MM.1S (cell line): ENCODE data around the gene BSG.

Experiments
- DNase-seq: peaks from one replicate; pipeline ENCODE4 v3.0.0-alpha.2; 2015
- H2AFZ ChIP-seq: fragments of 300-600 bp; sonication (generic); 2 replicates; pipeline ENCODE4 v1.6.0; 2016; ENCODE audit warnings: antibody characterized with exemption, low read length
- H3F3A ChIP-seq: fragments of 300-600 bp; sonication (generic); 2 replicates; pipeline ENCODE4 v1.6.1; 2016; ENCODE audit warnings: mild to moderate bottlenecking, antibody characterized with exemption, low read length, moderate library complexity, mixed read lengths; ENCODE audit not compliant: insufficient read depth
- H3K27ac ChIP-seq: fragments of 300-600 bp; sonication (generic); 2 replicates; pipeline ENCODE4 v1.5.1; 2016; ENCODE audit warnings: mild to moderate bottlenecking, low read length
- H3K27me3 ChIP-seq: fragments of 300-600 bp; sonication (generic); replicated peaks from 2 replicates; pipeline ENCODE4 v1.6.0; 2016; ENCODE audit warnings: low read length; ENCODE audit not compliant: insufficient read depth
- H3K36me3 ChIP-seq: fragments of 300-600 bp; sonication (generic); replicated peaks from 2 replicates; pipeline ENCODE4 v1.6.1; 2016; ENCODE audit warnings: mild to moderate bottlenecking, low read length, mixed read lengths; ENCODE audit not compliant: insufficient read depth
- H3K4me1 ChIP-seq: fragments of 300-600 bp; sonication (generic); 2 replicates; pipeline ENCODE4 v1.6.1; 2016; ENCODE audit warnings: low read length, mixed read lengths
- H3K4me2 ChIP-seq: fragments of 300-600 bp; sonication (generic); 2 replicates; pipeline ENCODE4 v1.6.0; 2016; ENCODE audit warnings: low read depth, low read length
- H3K4me3 ChIP-seq: fragments of 300-600 bp; sonication (generic); 2 replicates; pipeline ENCODE4 v1.5.1; 2016; ENCODE audit warnings: low read length, mixed read lengths
- H3K79me2 ChIP-seq: fragments of 300-600 bp; sonication (generic); 2 replicates; pipeline ENCODE4 v1.6.1; 2016; ENCODE audit warnings: mixed run types, low read length, mixed read lengths
- H3K9ac ChIP-seq: fragments of 300-600 bp; sonication (generic); 2 replicates; pipeline ENCODE4 v1.6.1; 2016; ENCODE audit warnings: low read length, mixed read lengths
- H3K9me2 ChIP-seq: fragments of 300-600 bp; sonication (generic); replicated peaks from 2 replicates; pipeline ENCODE4 v1.6.1; 2016; ENCODE audit warnings: mild to moderate bottlenecking, low read length, mixed read lengths; ENCODE audit not compliant: insufficient read depth
- H3K9me3 ChIP-seq: fragments of 300-600 bp; sonication (generic); replicated peaks from 2 replicates; pipeline ENCODE4 v1.6.1; 2016; ENCODE audit warnings: mild to moderate bottlenecking, low read length, mixed read lengths; ENCODE audit not compliant: insufficient read depth
- H4K20me1 ChIP-seq: fragments of 300-600 bp; sonication (generic); 2 replicates; pipeline ENCODE4 v1.6.1; 2016; ENCODE audit warnings: mild to moderate bottlenecking, low read length, moderate library complexity, mixed read lengths; ENCODE audit not compliant: insufficient read depth
- CTCF ChIP-seq: fragments of 300-600 bp; sonication (generic); IDR thresholded peaks from 2 replicates; pipeline ENCODE4 v1.5.1; 2016; ENCODE audit warnings: antibody characterized with exemption, low read length, mixed read lengths
- EZH2 ChIP-seq: fragments of 300-600 bp; sonication (generic); optimal IDR thresholded peaks from 2 replicates; pipeline ENCODE3; 2017; ENCODE audit warnings: low read depth, mild to moderate bottlenecking, antibody characterized with exemption, low read length, mixed read lengths
- EZH2phosphoT487 ChIP-seq: fragments of 300-600 bp; sonication (generic); IDR thresholded peaks from 2 replicates; pipeline ENCODE4 v1.6.1; 2018; ENCODE audit warnings: antibody characterized with exemption, low read length

BSG gene

GRCh38 chr19:567296-567900 is 5.0 kb upstream of the BSG start:
- Histone ChIP-seq H3K9ac (no peak overlapping the region), H3F3A (peaks cover 14% of the 10 kb centered on the region), H3K4me1 (no peaks in the 10 kb centered on the region), H3K9me3 (no peaks in the 10 kb centered on the region), H3K4me3 (no peak overlapping the region), H3K4me2 (no peak overlapping the region), H3K27me3 (no peaks in the 10 kb centered on the region), H3K9me2 (no peaks in the 10 kb centered on the region), H4K20me1 (no peaks in the 10 kb centered on the region), H3K27ac (no peak overlapping the region), H3K36me3 (no peaks in the 10 kb centered on the region), H2AFZ (no peak overlapping the region), H3K79me2 (peaks cover under 1% of the 10 kb centered on the region)
- no peak for TF ChIP-seq EZH2
- no peak for TF ChIP-seq EZH2phosphoT487
- no peak for TF ChIP-seq CTCF
- DNase-seq = no peak

- no peak overlapping the region for H2AFZ ChIP-seq
- H3K4me2 ChIP-seq = no peak overlapping the region
- no peaks in the 10 kb centered on the region for H3K9me2 ChIP-seq
- H3K27ac ChIP-seq = no peak overlapping the region
- H3K27me3 ChIP-seq = no peaks in the 10 kb centered on the region
- H3K4me1 ChIP-seq = peaks cover 8% of the 10 kb centered on the region; the same call in 1 of the 2 replicates
- DNase-seq = no peak
- H4K20me1 ChIP-seq = peaks cover 8% of the 10 kb centered on the region
- no peak for TF ChIP-seq EZH2
- TF ChIP-seq EZH2phosphoT487 = no peak
- TF ChIP-seq CTCF = no peak
- H3K36me3 ChIP-seq = no peaks in the 10 kb centered on the region
- H3K79me2 ChIP-seq = peaks cover 29% of the 10 kb centered on the region
- no peak overlapping the region for H3K4me3 ChIP-seq
- H3F3A ChIP-seq = peaks cover 14% of the 10 kb centered on the region
- no peak overlapping the region for H3K9ac ChIP-seq
- no peaks in the 10 kb centered on the region for H3K9me3 ChIP-seq
Measured at GRCh38 chr19:570251-570686, 2.1 kb upstream of the BSG start.

- Histone ChIP-seq H3F3A (peaks cover 14% of the 10 kb centered on the region), H3K4me1 (peaks cover 8% of the 10 kb centered on the region; the same call in 1 of the 2 replicates), H3K79me2 (peaks cover 36% of the 10 kb centered on the region), H3K4me3 (peak overlapping the region; percentile 77), H2AFZ (peak overlapping the region; percentile 88), H3K27me3 (no peaks in the 10 kb centered on the region), H3K9ac (peak overlapping the region; percentile 70), H3K9me2 (no peaks in the 10 kb centered on the region), H3K27ac (peak overlapping the region; percentile 87), H3K36me3 (no peaks in the 10 kb centered on the region), H4K20me1 (peaks cover 13% of the 10 kb centered on the region), H3K9me3 (no peaks in the 10 kb centered on the region), H3K4me2 (peak overlapping the region; percentile 96)
- peak; percentile 64 for DNase-seq
- no peak for TF ChIP-seq CTCF
- no peak for TF ChIP-seq EZH2phosphoT487
- TF ChIP-seq EZH2 = no peak
Measured at GRCh38 chr19:570937-571565, 1.3 kb upstream of the BSG start.
